AG04449 (cell line): ENCODE measurements around the gene SPATA2L.

Source experiments
- CTCF ChIA-PET: fragments of 350-600 bp; formaldehyde crosslinking; extraction: SDS; loops from one replicate; lab custom pipeline; 2021; ENCODE audit warnings: antibody characterized with exemption; lab: Yijun Ruan, JAX
- POLR2A ChIA-PET: fragments of 400-600, 350-600 bp; formaldehyde crosslinking; extraction: SDS; loops from one replicate; lab custom pipeline; 2020; ENCODE audit warnings: antibody characterized with exemption, inconsistent platforms; lab: Yijun Ruan, JAX
- DNase-seq: peaks from one replicate; pipeline ENCODE4 v3.0.0-alpha.2; 2010; ENCODE audit warnings: low read depth, low spot score
- H3K4me3 ChIP-seq: 2 replicates; pipeline ENCODE4 v1.5.1; 2011; ENCODE audit warnings: low read depth, mild to moderate bottlenecking, control low read depth, low read length
- CTCF ChIP-seq: IDR thresholded peaks from one replicate; pipeline ENCODE4 v1.5.1; 2011; ENCODE audit warnings: mild to moderate bottlenecking, moderate library complexity, low read length, control low read depth, inconsistent platforms; ENCODE audit not compliant: insufficient read depth; ENCODE audit errors: missing control alignments

The SPATA2L gene

GRCh38 chr16:89716916-89717687 lies 15.6 kb upstream of the SPATA2L start:
- DNase-seq, result no peak
- ChIA-PET CTCF (interaction anchor here (1.7 to 5.6 kb wide), 3 partner anchors 11 to 144 kb away, joined by 4 to 30 read pairs (median 6); no protein-coding TSS in a partner anchor), POLR2A (no interaction called here)
- H3K4me3 ChIP-seq, result no peak overlapping the region
- no peak for TF ChIP-seq CTCF

- H3K4me3 ChIP-seq, result no peak overlapping the region
- POLR2A ChIA-PET, result interaction anchor here (0.7 kb wide), 1 partner anchor 10 kb away, joined by 3 read pairs; no protein-coding TSS in a partner anchor
- CTCF ChIA-PET, result interaction anchor here (1.7 to 5.6 kb wide), 3 partner anchors 10 to 144 kb away, joined by 4 to 30 read pairs (median 6); no protein-coding TSS in a partner anchor
- no peak for TF ChIP-seq CTCF
- no peak for DNase-seq
Observed at GRCh38 chr16:89716493-89716892, 15.0 kb upstream of the SPATA2L start.

- DNase-seq, result no peak
- CTCF ChIA-PET, result interaction anchor here (1.7 to 3.0 kb wide), 2 partner anchors 7 to 12 kb away, joined by 7 to 16 read pairs; no protein-coding TSS in a partner anchor
- POLR2A ChIA-PET, result interaction anchor here (1.0 kb wide), 1 partner anchor 12 kb away, joined by 3 read pairs; no protein-coding TSS in a partner anchor
- peak overlapping the region; percentile 62 for H3K4me3 ChIP-seq
- no peak for TF ChIP-seq CTCF
Observed at GRCh38 chr16:89712274-89712781, 10.8 kb upstream of the SPATA2L start.

- DNase-seq, result no peak
- ChIA-PET CTCF (interaction anchor here (1.1 to 1.7 kb wide), 2 partner anchors 11 to 12 kb away, joined by 3 to 7 read pairs; no protein-coding TSS in a partner anchor), POLR2A (interaction anchor here (1.0 kb wide), 1 partner anchor 11 kb away, joined by 3 read pairs; no protein-coding TSS in a partner anchor)
- no peak for TF ChIP-seq CTCF
- peak overlapping the region; percentile 62 for H3K4me3 ChIP-seq
Observed at GRCh38 chr16:89711601-89712273, 10.2 kb upstream of the SPATA2L start.

GRCh38 chr16:89710709-89711564 lies 9.4 kb upstream of the SPATA2L start:
- CTCF ChIA-PET, result interaction anchor here (1.1 to 9.1 kb wide), 2 partner anchors 11 to 81 kb away, joined by 3 to 101 read pairs; no protein-coding TSS in a partner anchor

More at GRCh38 chr16:89710709-89711564, 9.4 kb upstream of the SPATA2L start:
- DNase-seq, result no peak
- POLR2A ChIA-PET, result no interaction called here
- TF ChIP-seq CTCF, result no peak
- no peak overlapping the region for H3K4me3 ChIP-seq
